Stimulated activated CD8-positive, alpha-beta memory T cell treated with anti-CD3 and anti-CD28 coated beads, Interleukin-4, amount 100 ng/mL, for 1 hour (primary cell): ENCODE measurements around the gene CCL11.

Source experiments
- DNase-seq, 2 donors: peaks; one replicate each; pipeline ENCODE4 v3.0.0-alpha.2; 2020; ENCODE audit warnings: low read depth in 2 of 2, low spot score in 1 of 2

CCL11 gene

GRCh38 chr17:34285286-34285792 lies at the start of gene CCL11:
Gene CCL11, plus strand, starts transcription at chr17:34285742. Its CDS starts 67 bp downstream, at chr17:34285809.
- no peak for DNase-seq

- no peak for DNase-seq
These were observed 49.2 kb upstream of the CCL11 start for GRCh38 chr17:34236281-34236892.

- no peak for DNase-seq
These were observed 48.1 kb upstream of the CCL11 start for GRCh38 chr17:34237458-34237857.

GRCh38 chr17:34241062-34241461 lies 44.5 kb upstream of the CCL11 start:
- DNase-seq, result no peak

GRCh38 chr17:34242587-34243363 lies 42.8 kb upstream of the CCL11 start:
- no peak for DNase-seq

- DNase-seq, result no peak
These were observed 41.9 kb upstream of the CCL11 start for GRCh38 chr17:34243364-34244320.

- no peak for DNase-seq
These were observed 40.1 kb upstream of the CCL11 start for GRCh38 chr17:34245351-34245905.

- DNase-seq, result no peak
These were observed 39.1 kb upstream of the CCL11 start for GRCh38 chr17:34246446-34246845.

GRCh38 chr17:34246881-34247280 lies 38.7 kb upstream of the CCL11 start:
- DNase-seq, result no peak

GRCh38 chr17:34248511-34249024 lies 37.0 kb upstream of the CCL11 start:
- no peak for DNase-seq

- no peak for DNase-seq
These were observed 36.5 kb upstream of the CCL11 start for GRCh38 chr17:34249061-34249460.

- no peak for DNase-seq
These were observed 36.1 kb upstream of the CCL11 start for GRCh38 chr17:34249478-34249877.

GRCh38 chr17:34251186-34251585 lies 34.4 kb upstream of the CCL11 start:
- no peak for DNase-seq

GRCh38 chr17:34252095-34252443 lies 33.5 kb upstream of the CCL11 start:
- no peak for DNase-seq

- DNase-seq, result no peak
These were observed 33.0 kb upstream of the CCL11 start for GRCh38 chr17:34252444-34253138.

- no peak for DNase-seq
These were observed 32.4 kb upstream of the CCL11 start for GRCh38 chr17:34253139-34253525.

- no peak for DNase-seq
These were observed 31.4 kb upstream of the CCL11 start for GRCh38 chr17:34254146-34254545.

- no peak for DNase-seq
These were observed 30.7 kb upstream of the CCL11 start, which contains the start of gene CCL2 for GRCh38 chr17:34254651-34255380. Gene CCL2, plus strand, starts transcription at chr17:34255285. Its CDS starts 65 bp downstream, at chr17:34255350.

- no peak for DNase-seq
These were observed 30.2 kb upstream of the CCL11 start for GRCh38 chr17:34255381-34255732.

- no peak for DNase-seq
These were observed 29.7 kb upstream of the CCL11 start for GRCh38 chr17:34255841-34256240.
